ENCODE results near the gene TFDP1. TPM values are rescaled to one million over a fixed set of nuclear protein-coding genes. Genes with fewer than 3 reads are reported as not detected.

TFDP1 gene
- total and polyA plus RNA-seq, 12 donors: 16.4 to 51.4 (median 37.5) TPM

GRCh38 chr13:113586661-113587479 lies 2.3 kb downstream of the TFDP1 start:
- no peak for TF ChIP-seq CTCF (IDR thresholded peaks at IDR 0.05)
- no peak for ATAC-seq
- Histone ChIP-seq H3K27me3 (no peaks in the 10 kb centered on the region), H3K36me3 (peaks cover 0 to 30% (median 4%) of the 10 kb centered on the region in 9 donors), H3K9me3 (no peaks in the 10 kb centered on the region), H3K27ac (no peak overlapping the region), H3K4me3 (no peak overlapping the region), H3K4me1 (peaks cover 0 to 24% (median 13%) of the 10 kb centered on the region in 9 donors)
- intact Hi-C loops (cut with DNase I): no loop called here
- 94% methylated on average over 23 of the region's 23 CpGs for WGBS, 2 donors
- DNase-seq: no peak

GRCh38 chr13:113588394-113589111 lies 4.0 kb downstream of the TFDP1 start:
- ATAC-seq: no peak
- no peak for TF ChIP-seq CTCF (IDR thresholded peaks at IDR 0.05)
- Histone ChIP-seq H3K27ac (no peak overlapping the region), H3K4me1 (peaks cover 0 to 24% (median 13%) of the 10 kb centered on the region in 9 donors), H3K36me3 (peaks cover 0 to 33% (median 4%) of the 10 kb centered on the region in 9 donors), H3K27me3 (no peaks in the 10 kb centered on the region), H3K4me3 (no peak overlapping the region), H3K9me3 (no peaks in the 10 kb centered on the region)
- intact Hi-C loops (cut with DNase I): no loop called here
- 96 to 97% methylated on average over 6 of the region's 6 CpGs for WGBS, 2 donors
- no peak for DNase-seq

- H3K27me3 ChIP-seq: no peaks in the 10 kb centered on the region
- H3K36me3 ChIP-seq: peaks cover 0 to 33% (median 4%) of the 10 kb centered on the region in 9 donors
- H3K9me3 ChIP-seq: no peaks in the 10 kb centered on the region
- H3K27ac ChIP-seq: peak overlapping the region in 3 of 10 donors; percentile 16 to 54 (median 43)
- peaks cover 0 to 24% (median 13%) of the 10 kb centered on the region in 9 donors for H3K4me1 ChIP-seq
- 68 to 69% methylated on average over 18 of the region's 18 CpGs for WGBS, 2 donors
- ATAC-seq (peak; percentile 57 to 91 (median 85)), DNase-seq (peak; percentile 20 to 59)
- TF ChIP-seq CTCF (IDR thresholded peaks at IDR 0.05): no peak
- H3K4me3 ChIP-seq: no peak overlapping the region
- intact Hi-C loops (cut with DNase I): no loop called here
These were observed 4.9 kb downstream of the TFDP1 start for GRCh38 chr13:113589251-113589960.

GRCh38 chr13:113589961-113590339 lies 5.4 kb downstream of the TFDP1 start:
- H3K4me1 ChIP-seq: peaks cover 0 to 24% (median 13%) of the 10 kb centered on the region in 9 donors
- H3K36me3 ChIP-seq: peaks cover 0 to 33% (median 4%) of the 10 kb centered on the region in 9 donors
- no peak overlapping the region for H3K4me3 ChIP-seq
- TF ChIP-seq CTCF (IDR thresholded peaks at IDR 0.05): no peak
- intact Hi-C loops (cut with DNase I): no loop called here
- no peaks in the 10 kb centered on the region for H3K9me3 ChIP-seq
- peak in 6 of 8 donors; percentile 5 to 39 (median 24) for ATAC-seq
- no peak for DNase-seq
- 78 to 84% methylated on average over 14 of the region's 14 CpGs for WGBS, 2 donors
- H3K27me3 ChIP-seq: no peaks in the 10 kb centered on the region
- H3K27ac ChIP-seq: peak overlapping the region in 1 of 10 donors; percentile 54

Data from heart right ventricle (tissue), 16 donors.